GM12892 (cell line): ENCODE measurements around the gene PRKD1.

Experiments
- POLR2A ChIP-seq: IDR thresholded peaks from 2 replicates; pipeline ENCODE4 v1.6.1; 2011; ENCODE audit warnings: low read depth, low read length, control low read depth
- POLR2AphosphoS5 ChIP-seq: IDR thresholded peaks from 2 replicates; pipeline ENCODE4 v1.6.1; 2011; ENCODE audit warnings: low read depth, low read length, control low read depth

DNA sequence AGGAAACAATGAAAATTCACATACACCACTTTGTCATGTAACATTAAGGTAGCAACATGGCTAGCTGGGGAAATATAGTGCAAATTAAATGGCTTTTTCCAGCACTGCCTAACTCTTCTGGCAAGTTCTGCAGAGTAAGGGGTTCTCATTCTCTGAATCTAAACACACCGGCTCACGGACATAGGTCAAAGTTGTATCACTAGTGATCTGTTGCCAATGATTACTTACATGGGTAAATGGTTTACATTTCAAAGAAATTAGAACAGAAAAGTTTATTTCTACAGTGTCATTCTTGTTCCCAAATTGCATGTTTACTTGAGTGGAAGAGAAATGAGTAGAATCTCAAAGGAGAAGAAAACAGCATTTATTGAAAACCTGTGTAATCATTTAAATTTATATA lies 381.9 kb downstream of the PRKD1 start:
- TF ChIP-seq POLR2A, result no peak
- no peak for TF ChIP-seq POLR2AphosphoS5
